Activated naive CD4-positive, alpha-beta T cell treated with anti-CD3 and anti-CD28 coated beads, Interleukin-2, amount 10 ng/mL, durations not matched to agents 7 days and 5 days (primary cell): ENCODE data around the gene DENND4A.

Source experiments
- CTCF ChIA-PET: fragments of 350-600 bp; sonication (Branson Sonifier 250); formaldehyde crosslinking; loops from one replicate; lab custom pipeline; 2021; ENCODE audit warnings: antibody characterized with exemption; lab: Charles Lee
- DNase-seq: peaks from one replicate; pipeline ENCODE4 v3.0.0-alpha.2; 2020
- H3K27ac Mint-ChIP-seq: one replicate; pipeline ENCODE4 v1.8.0; 2021; ENCODE audit warnings: mild to moderate bottlenecking, moderate library complexity, mixed read lengths
- H3K27me3 Mint-ChIP-seq: one replicate; pipeline ENCODE4 v1.8.0; 2021; ENCODE audit warnings: mild to moderate bottlenecking, mixed read lengths
- H3K36me3 Mint-ChIP-seq: one replicate; pipeline ENCODE4 v1.8.0; 2021; ENCODE audit warnings: mixed read lengths
- H3K4me1 Mint-ChIP-seq: one replicate; pipeline ENCODE4 v1.8.0; 2021; ENCODE audit warnings: mixed read lengths
- H3K4me3 Mint-ChIP-seq: one replicate; pipeline ENCODE4 v1.8.0; 2021; ENCODE audit warnings: mild to moderate bottlenecking, moderate library complexity, mixed read lengths
- H3K9me3 Mint-ChIP-seq: one replicate; pipeline ENCODE4 v1.8.0; 2021; ENCODE audit warnings: mixed read lengths

DENND4A gene

GRCh38 chr15:65769482-65769881, 22.6 kb downstream of the DENND4A start:
- Mint-ChIP-seq H3K4me3 (no peak overlapping the region), H3K4me1 (peaks cover 42% of the 10 kb centered on the region)

GRCh38 chr15:65767895-65768294, 24.2 kb downstream of the DENND4A start:
- Mint-ChIP-seq H3K27me3 (no peaks in the 10 kb centered on the region), H3K4me3 (no peak overlapping the region)

More at GRCh38 chr15:65769482-65769881, 22.6 kb downstream of the DENND4A start:
- CTCF ChIA-PET: no interaction called here
- Mint-ChIP-seq H3K36me3 (peaks cover 41% of the 10 kb centered on the region), H3K27me3 (no peaks in the 10 kb centered on the region), H3K9me3 (peaks cover 3% of the 10 kb centered on the region), H3K27ac (no peak overlapping the region)
- no peak for DNase-seq

GRCh38 chr15:65767264-65767595, 24.9 kb downstream of the DENND4A start:
- Mint-ChIP-seq H3K4me3 (no peak overlapping the region), H3K9me3 (peaks cover 3% of the 10 kb centered on the region), H3K27ac (peak overlapping the region; percentile 33), H3K27me3 (no peaks in the 10 kb centered on the region), H3K36me3 (peaks cover 36% of the 10 kb centered on the region), H3K4me1 (peaks cover 36% of the 10 kb centered on the region)
- DNase-seq: no peak
- CTCF ChIA-PET: no interaction called here

More at GRCh38 chr15:65767895-65768294, 24.2 kb downstream of the DENND4A start:
- Mint-ChIP-seq H3K27ac (peak overlapping the region; percentile 55), H3K9me3 (peaks cover 3% of the 10 kb centered on the region), H3K36me3 (peaks cover 36% of the 10 kb centered on the region), H3K4me1 (peaks cover 38% of the 10 kb centered on the region)
- CTCF ChIA-PET: no interaction called here
- peak; percentile 48 for DNase-seq

GRCh38 chr15:65766422-65767263, 25.4 kb downstream of the DENND4A start:
- no peak overlapping the region for H3K27ac Mint-ChIP-seq
- H3K27me3 Mint-ChIP-seq: no peaks in the 10 kb centered on the region
- peaks cover 31% of the 10 kb centered on the region for H3K36me3 Mint-ChIP-seq
- CTCF ChIA-PET: no interaction called here
- DNase-seq: no peak
- no peak overlapping the region for H3K4me3 Mint-ChIP-seq
- H3K9me3 Mint-ChIP-seq: peaks cover 3% of the 10 kb centered on the region
- H3K4me1 Mint-ChIP-seq: peaks cover 35% of the 10 kb centered on the region

- Mint-ChIP-seq H3K9me3 (peaks cover 3% of the 10 kb centered on the region), H3K4me3 (no peak overlapping the region), H3K36me3 (peaks cover 28% of the 10 kb centered on the region), H3K4me1 (peaks cover 45% of the 10 kb centered on the region), H3K27ac (no peak overlapping the region), H3K27me3 (no peaks in the 10 kb centered on the region)
- DNase-seq: no peak
- CTCF ChIA-PET: no interaction called here
Measured at GRCh38 chr15:65765106-65765505, 27.0 kb downstream of the DENND4A start.

- Mint-ChIP-seq H3K36me3 (peaks cover 25% of the 10 kb centered on the region), H3K4me3 (no peak overlapping the region)
Measured at GRCh38 chr15:65762914-65763787, 28.9 kb downstream of the DENND4A start.

GRCh38 chr15:65762399-65762798, 29.7 kb downstream of the DENND4A start:
- Mint-ChIP-seq H3K4me3 (no peak overlapping the region), H3K4me1 (peaks cover 33% of the 10 kb centered on the region), H3K27me3 (no peaks in the 10 kb centered on the region), H3K27ac (no peak overlapping the region), H3K9me3 (no peaks in the 10 kb centered on the region), H3K36me3 (peaks cover 18% of the 10 kb centered on the region)
- DNase-seq: no peak
- CTCF ChIA-PET: interaction anchor here (0.6 to 1.3 kb wide), 2 partner anchors 24 to 67 kb away, joined by 3 read pairs; no protein-coding TSS in a partner anchor

More at GRCh38 chr15:65762914-65763787, 28.9 kb downstream of the DENND4A start:
- DNase-seq: no peak
- Mint-ChIP-seq H3K9me3 (peaks cover under 1% of the 10 kb centered on the region), H3K27me3 (no peaks in the 10 kb centered on the region), H3K4me1 (peaks cover 41% of the 10 kb centered on the region), H3K27ac (no peak overlapping the region)
- CTCF ChIA-PET: interaction anchor here (1.3 kb wide), 1 partner anchor 23 kb away, joined by 3 read pairs; no protein-coding TSS in a partner anchor

DNA sequence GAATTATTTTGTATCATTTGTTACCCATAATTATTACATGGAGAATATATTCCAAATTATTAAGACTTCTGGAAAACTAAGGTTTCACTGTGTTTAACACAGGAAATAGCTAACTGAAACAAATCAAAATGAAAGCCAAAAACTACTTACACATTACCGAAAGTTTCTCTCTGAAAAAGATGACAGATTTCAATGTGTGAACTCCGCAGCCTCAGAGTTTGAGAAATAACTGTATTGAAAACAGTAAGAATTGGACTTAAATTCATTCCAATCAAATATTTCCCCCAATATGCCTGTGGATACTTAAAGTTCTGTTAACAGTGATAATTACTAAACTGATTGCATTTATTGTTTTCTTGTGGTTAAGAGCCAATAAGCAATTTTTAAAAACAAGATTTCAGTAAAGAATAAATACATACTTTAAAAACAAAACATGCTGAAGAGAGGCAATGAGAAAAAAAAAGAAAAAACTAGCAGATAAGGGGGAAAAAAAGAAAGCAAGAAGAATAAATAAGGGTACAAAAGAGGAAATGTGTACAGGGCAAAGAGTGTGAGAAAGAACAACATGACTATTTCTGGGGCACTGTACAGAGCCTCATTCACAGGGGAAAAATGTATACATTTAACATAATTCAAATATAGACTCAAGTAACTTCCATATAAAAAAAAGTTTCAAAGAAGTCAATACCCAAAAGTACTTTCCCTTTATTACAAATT, 30.7 kb downstream of the DENND4A start:
- H3K27me3 Mint-ChIP-seq: no peaks in the 10 kb centered on the region
- peak overlapping the region; percentile 78 for H3K27ac Mint-ChIP-seq
- no peak overlapping the region for H3K4me3 Mint-ChIP-seq
- H3K9me3 Mint-ChIP-seq: no peaks in the 10 kb centered on the region
- H3K4me1 Mint-ChIP-seq: peaks cover 24% of the 10 kb centered on the region
- peaks cover 13% of the 10 kb centered on the region for H3K36me3 Mint-ChIP-seq
- no peak for DNase-seq
- CTCF ChIA-PET: no interaction called here

DNA sequence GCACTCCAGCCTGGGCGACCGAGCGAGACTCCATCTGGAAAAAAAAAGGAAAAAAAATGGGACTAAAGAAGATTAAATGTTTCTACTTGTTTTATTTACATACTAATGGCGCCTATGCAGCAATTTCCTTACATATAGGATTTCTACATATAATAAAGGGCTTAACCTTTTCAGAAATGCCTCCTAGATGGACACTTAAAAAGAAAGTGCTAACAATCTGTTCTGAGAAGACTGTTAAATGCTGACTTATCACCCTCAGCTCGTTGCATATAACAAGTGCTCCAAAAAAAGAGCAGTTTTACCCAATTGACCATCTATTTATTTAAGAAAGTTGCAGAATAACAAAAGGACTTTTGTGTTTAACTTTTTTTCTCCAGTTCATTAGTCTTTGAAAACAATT, 32.7 kb downstream of the DENND4A start:
- no peak for DNase-seq
- Mint-ChIP-seq H3K27ac (no peak overlapping the region), H3K4me3 (no peak overlapping the region), H3K9me3 (no peaks in the 10 kb centered on the region), H3K36me3 (peaks cover 16% of the 10 kb centered on the region), H3K4me1 (peaks cover 21% of the 10 kb centered on the region), H3K27me3 (no peaks in the 10 kb centered on the region)
- CTCF ChIA-PET: no interaction called here

GRCh38 chr15:65758242-65758641, 33.9 kb downstream of the DENND4A start:
- H3K9me3 Mint-ChIP-seq: no peaks in the 10 kb centered on the region
- no peak for DNase-seq
- CTCF ChIA-PET: no interaction called here
- no peak overlapping the region for H3K27ac Mint-ChIP-seq
- peaks cover 16% of the 10 kb centered on the region for H3K36me3 Mint-ChIP-seq
- no peaks in the 10 kb centered on the region for H3K27me3 Mint-ChIP-seq
- H3K4me3 Mint-ChIP-seq: no peak overlapping the region
- peaks cover 19% of the 10 kb centered on the region for H3K4me1 Mint-ChIP-seq

DNA sequence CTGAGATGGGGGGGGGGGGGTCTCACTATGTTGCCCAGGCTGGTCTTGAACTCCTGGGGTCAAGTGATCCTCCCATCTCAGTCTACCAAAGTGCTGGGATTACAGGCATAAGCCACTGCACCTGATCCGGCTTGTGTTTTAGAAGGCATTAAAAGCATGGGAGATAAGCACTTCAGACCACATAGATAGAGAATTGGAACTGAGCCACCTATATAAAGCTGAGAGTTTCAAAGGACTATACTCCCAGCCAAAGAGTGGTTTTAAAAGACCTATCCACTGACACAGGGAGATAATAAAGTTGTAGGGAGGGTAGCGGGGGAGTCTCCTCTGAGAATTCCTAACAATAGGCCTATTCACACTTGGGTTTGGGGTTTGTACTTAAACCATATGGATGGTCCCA, 34.8 kb downstream of the DENND4A start:
- H3K9me3 Mint-ChIP-seq: no peaks in the 10 kb centered on the region
- peaks cover 14% of the 10 kb centered on the region for H3K4me1 Mint-ChIP-seq
- peaks cover 13% of the 10 kb centered on the region for H3K36me3 Mint-ChIP-seq
- no peaks in the 10 kb centered on the region for H3K27me3 Mint-ChIP-seq
- no peak overlapping the region for H3K4me3 Mint-ChIP-seq
- H3K27ac Mint-ChIP-seq: no peak overlapping the region
- CTCF ChIA-PET: no interaction called here
- DNase-seq: no peak

DNA sequence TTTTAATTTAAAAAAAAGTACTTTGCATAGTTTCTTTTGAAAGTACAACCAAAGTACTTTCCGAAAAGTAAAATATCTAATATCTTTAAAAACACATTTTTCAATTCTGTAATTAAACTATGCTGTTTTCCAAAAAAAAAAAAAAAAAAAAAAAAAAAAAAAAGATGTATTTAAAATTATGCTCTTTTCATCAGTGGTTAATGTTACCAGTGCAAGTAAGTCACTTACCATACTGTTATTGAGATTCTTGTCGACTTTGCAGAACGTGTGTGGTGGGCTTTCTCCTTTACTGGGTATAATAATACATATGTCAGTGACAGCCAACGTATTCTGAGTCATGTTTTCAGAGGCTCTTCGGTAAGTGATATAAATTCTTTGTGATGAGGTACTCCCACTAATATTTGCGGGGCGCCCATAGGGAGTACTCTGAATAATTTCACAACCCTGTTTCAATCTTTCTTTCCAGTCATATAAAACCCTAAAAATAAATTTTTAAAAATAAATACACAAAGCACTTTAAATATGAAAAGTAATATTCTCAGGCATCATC, 39.9 kb downstream of the DENND4A start:
- CTCF ChIA-PET: no interaction called here
- Mint-ChIP-seq H3K4me3 (no peak overlapping the region), H3K4me1 (peaks cover 3% of the 10 kb centered on the region), H3K36me3 (peaks cover 24% of the 10 kb centered on the region), H3K9me3 (no peaks in the 10 kb centered on the region), H3K27me3 (no peaks in the 10 kb centered on the region), H3K27ac (no peak overlapping the region)
- DNase-seq: no peak

DNA sequence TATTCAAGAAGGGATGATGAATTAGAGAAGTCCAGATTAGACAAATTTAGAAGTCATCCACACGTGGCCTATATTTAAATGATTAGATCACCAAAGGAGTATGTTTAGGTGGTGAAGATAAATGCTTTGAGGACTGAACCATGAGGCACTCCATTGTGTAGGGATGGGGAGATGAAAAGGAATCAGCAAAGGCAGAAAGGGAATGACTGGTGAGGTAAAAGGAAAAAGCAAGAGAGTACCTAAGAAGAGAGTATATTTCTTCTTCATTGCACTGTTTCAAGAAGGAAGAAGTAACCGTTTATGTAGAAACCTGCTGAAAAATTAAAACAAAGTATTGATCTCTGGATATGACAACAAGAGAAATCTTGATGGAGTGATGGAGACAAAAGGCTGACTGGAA, 40.7 kb downstream of the DENND4A start:
- CTCF ChIA-PET: no interaction called here
- Mint-ChIP-seq H3K9me3 (no peaks in the 10 kb centered on the region), H3K27me3 (no peaks in the 10 kb centered on the region), H3K4me3 (no peak overlapping the region), H3K27ac (no peak overlapping the region), H3K4me1 (peaks cover 3% of the 10 kb centered on the region), H3K36me3 (peaks cover 25% of the 10 kb centered on the region)
- DNase-seq: no peak

- Mint-ChIP-seq H3K4me1 (no peaks in the 10 kb centered on the region), H3K4me3 (no peak overlapping the region), H3K36me3 (peaks cover 19% of the 10 kb centered on the region), H3K27ac (no peak overlapping the region), H3K27me3 (no peaks in the 10 kb centered on the region), H3K9me3 (no peaks in the 10 kb centered on the region)
- DNase-seq: no peak
- CTCF ChIA-PET: interaction anchor here (0.6 to 0.7 kb wide), 2 partner anchors 17 to 77 kb away, joined by 3 to 4 read pairs; no protein-coding TSS in a partner anchor
Measured at GRCh38 chr15:65747265-65747664, 44.8 kb downstream of the DENND4A start.
